GM12878 (cell line): ENCODE results near the gene CALN1. TPM values are rescaled to one million over a fixed set of nuclear protein-coding genes. Genes with fewer than 3 reads are reported as not detected.

Source experiments
- ATAC-seq: fragments of 200-7000 bp; cut with Tn5 transposase; 3 replicates; pipeline ENCODE4 v1.9.1; 2020; ENCODE audit warnings: mild to moderate bottlenecking, moderate library complexity
- BruUV-seq: library from RNA; stranded (reverse); fragments of 400-500 nt; replicated peaks from 2 replicates; lab custom pipeline; 2021; lab: Mats Ljungman, UMichigan
- CTCF ChIA-PET: fragments of 300-600 bp; sonication (Branson Sonifier 250); formaldehyde crosslinking; extraction: SDS; loops from one replicate; lab custom pipeline; 2021; ENCODE audit warnings: inconsistent platforms; lab: Yijun Ruan, JAX
- POLR2A ChIA-PET: fragments of 350-600 bp; formaldehyde crosslinking; extraction: SDS; loops from one replicate; lab custom pipeline; 2021; ENCODE audit warnings: inconsistent platforms; lab: Charles Lee
- RAD21 ChIA-PET: fragments of 300-600 bp; sonication (Branson Sonifier 250); formaldehyde crosslinking; loops from one replicate; lab custom pipeline; 2023; ENCODE audit warnings: antibody characterized with exemption; ENCODE audit not compliant: unreplicated experiment; lab: Charles Lee
- SMC1A ChIA-PET: fragments of 300-600 bp; sonication (Branson Sonifier 250); formaldehyde crosslinking; loops from one replicate; lab custom pipeline; 2023; ENCODE audit not compliant: unreplicated experiment, uncharacterized antibody; lab: Charles Lee
- DNase-seq: peaks from one replicate; pipeline ENCODE4 v3.0.0-alpha.2; 2011; ENCODE audit warnings: low read depth, low spot score
- FAIRE-seq: peaks from 3 replicates; lab custom pipeline; 2011; peaks lifted over from hg19 to GRCh38; lab: Jason Lieb, UNC
- H2AFZ ChIP-seq: 2 replicates; pipeline ENCODE4 v1.6.0; 2011; ENCODE audit warnings: low read depth, low read length, control low read depth; ENCODE audit not compliant: control insufficient read depth
- H3K27ac ChIP-seq: 2 replicates; pipeline ENCODE4 v1.5.1; 2011; ENCODE audit warnings: control low read depth; ENCODE audit not compliant: control insufficient read depth, insufficient read depth
- H3K27me3 ChIP-seq, 2 experiments: replicated peaks in 1 of 2; 2 replicates each; pipeline versions ENCODE4 v1.6.0 to v1.6.1; 2011; ENCODE audit warnings: low read length in 1 of 2; ENCODE audit not compliant: control insufficient read depth in 2 of 2, insufficient read depth in 2 of 2
- H3K36me3 ChIP-seq, 2 experiments: 2 replicates each; pipeline ENCODE4 v1.5.1; 2011; ENCODE audit warnings: low read length in 1 of 2; ENCODE audit not compliant: control insufficient read depth in 2 of 2, insufficient read depth in 2 of 2
- H3K4me1 ChIP-seq: 2 replicates; pipeline ENCODE4 v1.6.1; 2011; ENCODE audit warnings: mild to moderate bottlenecking, low read length, moderate library complexity, mixed read lengths; ENCODE audit not compliant: control insufficient read depth, insufficient read depth
- H3K4me2 ChIP-seq: 2 replicates; pipeline ENCODE4 v1.6.0; 2011; ENCODE audit warnings: control low read depth; ENCODE audit not compliant: control insufficient read depth, insufficient read depth
- H3K4me3 ChIP-seq: fragments of 200-600 bp; sonication (generic); 2 replicates; pipeline ENCODE4 v1.5.1; 2016
- H3K79me2 ChIP-seq: 2 replicates; pipeline ENCODE4 v1.6.0; 2011; ENCODE audit warnings: low read length; ENCODE audit not compliant: control insufficient read depth, insufficient read depth
- H3K9ac ChIP-seq: 2 replicates; pipeline ENCODE4 v1.8.0; 2011; ENCODE audit warnings: low read length, control low read depth, mixed read lengths; ENCODE audit not compliant: control insufficient read depth, insufficient read depth
- H3K9me3 ChIP-seq: replicated peaks from 3 replicates; pipeline ENCODE4 v1.5.1; 2011; ENCODE audit warnings: mild to moderate bottlenecking, low read length; ENCODE audit not compliant: control insufficient read depth, insufficient read depth
- H4K20me1 ChIP-seq: 2 replicates; pipeline ENCODE4 v1.6.0; 2011; ENCODE audit not compliant: control insufficient read depth, insufficient read depth
- CREM ChIP-seq: IDR thresholded peaks from 2 replicates; pipeline ENCODE4 v1.6.1; 2014; ENCODE audit warnings: antibody characterized with exemption, low read depth
- HDGF ChIP-seq: fragments of 450-650 bp; IDR thresholded peaks from 2 replicates; pipeline ENCODE4 v1.6.1; 2016; ENCODE audit warnings: antibody characterized with exemption
- NR2F1 ChIP-seq: fragments of 450-650 bp; conservative IDR thresholded peaks from 2 replicates; pipeline ENCODE4 v1.6.1; 2017; ENCODE audit warnings: mild to moderate bottlenecking
- POLR2AphosphoS5 ChIP-seq: IDR thresholded peaks from 2 replicates; pipeline ENCODE4 v1.6.1; 2011; ENCODE audit warnings: mild to moderate bottlenecking, low read length, inconsistent platforms
- SMC3 ChIP-seq: IDR thresholded peaks from 2 replicates; pipeline ENCODE4 v1.6.1; 2011; ENCODE audit warnings: low read length, improper control_type of control experiment, borderline replicate concordance
- SPI1 ChIP-seq: IDR thresholded peaks from 2 replicates; pipeline ENCODE4 v1.6.1; 2011; ENCODE audit warnings: low read depth, mild to moderate bottlenecking, low read length, moderate library complexity, borderline replicate concordance; ENCODE audit not compliant: insufficient read depth
- TCF3 ChIP-seq: IDR thresholded peaks from 2 replicates; pipeline ENCODE4 v1.6.1; 2012; ENCODE audit warnings: low read depth, mild to moderate bottlenecking, low read length, borderline replicate concordance; ENCODE audit not compliant: insufficient read depth
- ZNF384 ChIP-seq: IDR thresholded peaks from 2 replicates; pipeline ENCODE4 v1.6.1; 2012; ENCODE audit warnings: low read depth, mild to moderate bottlenecking, low read length, improper control_type of control experiment, borderline replicate concordance
- WGBS: methylation state at CpG from one replicate; pipeline ENCODE4 v1.1.6; 2016; ENCODE audit warnings: low lambda C conversion rate; ENCODE audit not compliant: insufficient replicate concordance, insufficient coverage; ENCODE audit errors: missing lambda C conversion rate; 5-methylcytosine and 5-hydroxymethylcytosine counted together
- in situ Hi-C: fragments of 300-500 bp; cut with MboI; formaldehyde crosslinking; loops from 9 replicates; pipeline ENCODE4 v1.14.3; 2018; ENCODE audit warnings: mixed read lengths
- intact Hi-C: fragments of 100-400 bp; cut with micrococcal nuclease; formaldehyde crosslinking; loops from one replicate; pipeline ENCODE4 v1.14.2; 2022; ENCODE audit not compliant: unreplicated experiment
- polyA plus RNA-seq, 11 experiments: library from polyadenylated mRNA; depleted of rRNA in 4 of 11; unstranded in 6 of 11; stranded (reverse) in 5 of 11; fragments of >200 nt; fragmentation: Nextera tagmentation in 4 of 11; fragmentation: Illumina TruSeq in 1 of 11; extraction: Ambion mirVana in 4 of 11; extraction: Trizol in 1 of 11; gene quantifications; 1 replicate in 1 of 11; 2 replicates in 10 of 11; pipeline versions ENCODE4 v1.2.1 to v1.2.3, GENCODE V29; 2011 to 2016; ENCODE audit warnings: inconsistent platforms in 2 of 11, missing spikeins in 2 of 11, low read depth in 1 of 11
- total RNA-seq, 4 experiments: library from RNA; depleted of rRNA in 3 of 4; stranded (reverse); fragments of >200 nt in 3 of 4; fragmentation: Illumina TruSeq in 1 of 4; extraction: Trizol in 1 of 4; gene quantifications; 2 replicates each; pipeline versions ENCODE4 v1.2.1 to v1.2.3, GENCODE V29; 2013 to 2021
- TF ChIP-seq, protein P1 (sequence below): fragments of 450-650 bp; IDR thresholded peaks from 2 replicates; pipeline ENCODE4 v1.6.1; 2017; ENCODE audit warnings: antibody characterized with exemption, mild to moderate bottlenecking, moderate library complexity
- TF ChIP-seq, protein P2 (sequence below): fragments of 450-650 bp; IDR thresholded peaks from 2 replicates; pipeline ENCODE4 v1.6.1; 2017; ENCODE audit warnings: borderline replicate concordance
- TF ChIP-seq, protein P3 (sequence below): fragments of 450-650 bp; IDR thresholded peaks from 2 replicates; pipeline ENCODE4 v1.6.1; 2017; ENCODE audit warnings: mild to moderate bottlenecking, low read depth, inconsistent platforms; ENCODE audit not compliant: poor library complexity, severe bottlenecking
- TF ChIP-seq, protein P4 (sequence below): fragments of 450-650 bp; IDR thresholded peaks from 2 replicates; pipeline ENCODE4 v1.6.1; 2017; ENCODE audit warnings: low read depth, mild to moderate bottlenecking, moderate library complexity

The CALN1 gene
- total and polyA plus RNA-seq, 10 of the 15 experiments (the other 5 are each of a cell fraction or from before 2014, with no cell fraction given), result 0.48 to 15.3 (median 1.6) TPM

DNA sequence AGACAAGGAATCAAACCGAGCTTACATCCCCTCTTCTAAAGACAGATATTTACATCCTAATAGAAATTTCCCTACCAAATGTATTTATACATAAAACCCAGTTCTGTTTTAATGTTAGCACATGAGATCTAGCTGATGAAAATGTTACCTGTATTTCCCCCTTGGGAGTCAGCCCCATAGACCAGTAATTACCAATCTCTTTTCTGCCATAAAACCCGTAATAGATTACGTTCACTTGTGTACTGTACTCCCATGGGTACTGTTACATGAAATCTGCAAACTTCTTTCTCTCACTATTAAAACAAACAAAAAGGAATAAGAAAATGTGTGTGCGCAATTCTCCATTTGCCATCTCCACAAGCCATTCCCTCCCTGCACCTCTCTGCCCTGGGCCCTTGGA, 450.9 kb downstream of the CALN1 start:
- ChIA-PET CTCF (no interaction called here), RAD21 (no interaction called here)
- no peak for TF ChIP-seq ZNF384
- no peak for TF ChIP-seq CREM
- no peak for TF ChIP-seq NR2F1
- no peak for TF ChIP-seq HDGF
- TF ChIP-seq SPI1, result no peak
- TF ChIP-seq TCF3, result no peak
- TF ChIP-seq, protein P1, sequence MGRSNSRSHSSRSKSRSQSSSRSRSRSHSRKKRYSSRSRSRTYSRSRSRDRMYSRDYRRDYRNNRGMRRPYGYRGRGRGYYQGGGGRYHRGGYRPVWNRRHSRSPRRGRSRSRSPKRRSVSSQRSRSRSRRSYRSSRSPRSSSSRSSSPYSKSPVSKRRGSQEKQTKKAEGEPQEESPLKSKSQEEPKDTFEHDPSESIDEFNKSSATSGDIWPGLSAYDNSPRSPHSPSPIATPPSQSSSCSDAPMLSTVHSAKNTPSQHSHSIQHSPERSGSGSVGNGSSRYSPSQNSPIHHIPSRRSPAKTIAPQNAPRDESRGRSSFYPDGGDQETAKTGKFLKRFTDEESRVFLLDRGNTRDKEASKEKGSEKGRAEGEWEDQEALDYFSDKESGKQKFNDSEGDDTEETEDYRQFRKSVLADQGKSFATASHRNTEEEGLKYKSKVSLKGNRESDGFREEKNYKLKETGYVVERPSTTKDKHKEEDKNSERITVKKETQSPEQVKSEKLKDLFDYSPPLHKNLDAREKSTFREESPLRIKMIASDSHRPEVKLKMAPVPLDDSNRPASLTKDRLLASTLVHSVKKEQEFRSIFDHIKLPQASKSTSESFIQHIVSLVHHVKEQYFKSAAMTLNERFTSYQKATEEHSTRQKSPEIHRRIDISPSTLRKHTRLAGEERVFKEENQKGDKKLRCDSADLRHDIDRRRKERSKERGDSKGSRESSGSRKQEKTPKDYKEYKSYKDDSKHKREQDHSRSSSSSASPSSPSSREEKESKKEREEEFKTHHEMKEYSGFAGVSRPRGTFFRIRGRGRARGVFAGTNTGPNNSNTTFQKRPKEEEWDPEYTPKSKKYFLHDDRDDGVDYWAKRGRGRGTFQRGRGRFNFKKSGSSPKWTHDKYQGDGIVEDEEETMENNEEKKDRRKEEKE, result no peak
- TF ChIP-seq, protein P2, sequence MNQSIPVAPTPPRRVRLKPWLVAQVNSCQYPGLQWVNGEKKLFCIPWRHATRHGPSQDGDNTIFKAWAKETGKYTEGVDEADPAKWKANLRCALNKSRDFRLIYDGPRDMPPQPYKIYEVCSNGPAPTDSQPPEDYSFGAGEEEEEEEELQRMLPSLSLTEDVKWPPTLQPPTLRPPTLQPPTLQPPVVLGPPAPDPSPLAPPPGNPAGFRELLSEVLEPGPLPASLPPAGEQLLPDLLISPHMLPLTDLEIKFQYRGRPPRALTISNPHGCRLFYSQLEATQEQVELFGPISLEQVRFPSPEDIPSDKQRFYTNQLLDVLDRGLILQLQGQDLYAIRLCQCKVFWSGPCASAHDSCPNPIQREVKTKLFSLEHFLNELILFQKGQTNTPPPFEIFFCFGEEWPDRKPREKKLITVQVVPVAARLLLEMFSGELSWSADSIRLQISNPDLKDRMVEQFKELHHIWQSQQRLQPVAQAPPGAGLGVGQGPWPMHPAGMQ, result no peak
- TF ChIP-seq, protein P3, sequence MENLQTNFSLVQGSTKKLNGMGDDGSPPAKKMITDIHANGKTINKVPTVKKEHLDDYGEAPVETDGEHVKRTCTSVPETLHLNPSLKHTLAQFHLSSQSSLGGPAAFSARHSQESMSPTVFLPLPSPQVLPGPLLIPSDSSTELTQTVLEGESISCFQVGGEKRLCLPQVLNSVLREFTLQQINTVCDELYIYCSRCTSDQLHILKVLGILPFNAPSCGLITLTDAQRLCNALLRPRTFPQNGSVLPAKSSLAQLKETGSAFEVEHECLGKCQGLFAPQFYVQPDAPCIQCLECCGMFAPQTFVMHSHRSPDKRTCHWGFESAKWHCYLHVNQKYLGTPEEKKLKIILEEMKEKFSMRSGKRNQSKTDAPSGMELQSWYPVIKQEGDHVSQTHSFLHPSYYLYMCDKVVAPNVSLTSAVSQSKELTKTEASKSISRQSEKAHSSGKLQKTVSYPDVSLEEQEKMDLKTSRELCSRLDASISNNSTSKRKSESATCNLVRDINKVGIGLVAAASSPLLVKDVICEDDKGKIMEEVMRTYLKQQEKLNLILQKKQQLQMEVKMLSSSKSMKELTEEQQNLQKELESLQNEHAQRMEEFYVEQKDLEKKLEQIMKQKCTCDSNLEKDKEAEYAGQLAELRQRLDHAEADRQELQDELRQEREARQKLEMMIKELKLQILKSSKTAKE, result no peak
- TF ChIP-seq SMC3, result no peak
- TF ChIP-seq POLR2AphosphoS5, result no peak
- TF ChIP-seq, protein P4, sequence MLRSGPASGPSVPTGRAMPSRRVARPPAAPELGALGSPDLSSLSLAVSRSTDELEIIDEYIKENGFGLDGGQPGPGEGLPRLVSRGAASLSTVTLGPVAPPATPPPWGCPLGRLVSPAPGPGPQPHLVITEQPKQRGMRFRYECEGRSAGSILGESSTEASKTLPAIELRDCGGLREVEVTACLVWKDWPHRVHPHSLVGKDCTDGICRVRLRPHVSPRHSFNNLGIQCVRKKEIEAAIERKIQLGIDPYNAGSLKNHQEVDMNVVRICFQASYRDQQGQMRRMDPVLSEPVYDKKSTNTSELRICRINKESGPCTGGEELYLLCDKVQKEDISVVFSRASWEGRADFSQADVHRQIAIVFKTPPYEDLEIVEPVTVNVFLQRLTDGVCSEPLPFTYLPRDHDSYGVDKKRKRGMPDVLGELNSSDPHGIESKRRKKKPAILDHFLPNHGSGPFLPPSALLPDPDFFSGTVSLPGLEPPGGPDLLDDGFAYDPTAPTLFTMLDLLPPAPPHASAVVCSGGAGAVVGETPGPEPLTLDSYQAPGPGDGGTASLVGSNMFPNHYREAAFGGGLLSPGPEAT, result no peak

More for the DNA sequence above, 450.9 kb downstream of the CALN1 start:
- H3K4me3 ChIP-seq, result no peak overlapping the region
- ChIA-PET SMC1A (no interaction called here), POLR2A (no interaction called here)
- H3K79me2 ChIP-seq, result no peaks in the 10 kb centered on the region
- no peaks in the 10 kb centered on the region for H3K36me3 ChIP-seq
- no TSS peak for BruUV-seq
- no peak overlapping the region for H2AFZ ChIP-seq
- DNase-seq (no peak), FAIRE-seq (no peak), ATAC-seq (no peak)
- H3K9me3 ChIP-seq, result no peaks in the 10 kb centered on the region
- H3K9ac ChIP-seq, result no peak overlapping the region
- no peak overlapping the region for H3K4me2 ChIP-seq
- no peaks in the 10 kb centered on the region for H3K27me3 ChIP-seq
- H4K20me1 ChIP-seq, result no peaks in the 10 kb centered on the region
- intact Hi-C loops (no loop called here), in situ Hi-C loops (no loop called here)
- 53% methylated on average over 4 of the region's 4 CpGs for WGBS
- H3K4me1 ChIP-seq, result no peaks in the 10 kb centered on the region
- no peak overlapping the region for H3K27ac ChIP-seq
